HepG2 (cell line): ENCODE measurements around the gene PGRMC2. TPM values are rescaled to one million over a fixed set of nuclear protein-coding genes. Genes with fewer than 3 reads are reported as not detected.

Experiments used
- ATAC-seq: fragments of 200-7000 bp; cut with Tn5 transposase; 3 replicates; pipeline ENCODE4 v1.9.1; 2020; ENCODE audit warnings: mild to moderate bottlenecking, moderate library complexity
- BruUV-seq: library from RNA; stranded (reverse); fragments of 400-500 nt; replicated peaks from 2 replicates; lab custom pipeline; 2021; lab: Mats Ljungman, UMichigan
- CTCF ChIA-PET: fragments of 300-600 bp; formaldehyde crosslinking; extraction: SDS; loops from one replicate; lab custom pipeline; 2021; ENCODE audit warnings: low total read pairs, inconsistent platforms, low intra/inter-chr PET ratio; lab: Yijun Ruan, JAX
- POLR2A ChIA-PET: fragments of 350-600 bp; sonication (Branson Sonifier 250); formaldehyde crosslinking; loops from one replicate; lab custom pipeline; 2020; ENCODE audit warnings: antibody characterized with exemption, inconsistent platforms; lab: Yijun Ruan, JAX
- DNase-seq: peaks from one replicate; pipeline ENCODE4 v3.0.0-alpha.2; 2015; ENCODE audit warnings: low spot score
- FAIRE-seq: peaks from 3 replicates; lab custom pipeline; 2011; peaks lifted over from hg19 to GRCh38; lab: Jason Lieb, UNC
- H2AFZ ChIP-seq: one replicate; pipeline ENCODE4 v1.6.1; 2011; ENCODE audit warnings: low read length, inconsistent platforms
- H3K27ac ChIP-seq: fragments of 300-600 bp; 3 replicates; pipeline ENCODE4 v1.8.0; 2011; ENCODE audit warnings: mixed run types, mild to moderate bottlenecking, mixed read lengths, low read length, inconsistent platforms; ENCODE audit not compliant: insufficient read depth; ENCODE audit errors: extremely low read length
- H3K27me3 ChIP-seq, 2 experiments: fragments of 200-600 bp in 1 of 2; 2 replicates in 1 of 2; 3 replicates in 1 of 2; pipeline versions ENCODE4 v1.6.0 to v1.8.0; 2011; ENCODE audit warnings: low read length in 2 of 2, mild to moderate bottlenecking in 2 of 2, moderate library complexity in 2 of 2, inconsistent platforms in 1 of 2; ENCODE audit not compliant: insufficient read depth in 2 of 2, control insufficient read depth in 1 of 2
- H3K36me3 ChIP-seq, 2 experiments: fragments of 200-600 bp in 1 of 2; replicated peaks in 1 of 2; 2 replicates in 1 of 2; 3 replicates in 1 of 2; pipeline versions ENCODE4 v1.5.1 to v1.8.0; 2011; ENCODE audit warnings: low read length in 2 of 2, inconsistent platforms in 1 of 2; ENCODE audit not compliant: insufficient read depth in 2 of 2, control insufficient read depth in 1 of 2
- H3K4me1 ChIP-seq: 2 replicates; pipeline ENCODE4 v1.5.1; 2012; ENCODE audit warnings: low read length, inconsistent platforms; ENCODE audit not compliant: insufficient read depth
- H3K4me2 ChIP-seq: 2 replicates; pipeline ENCODE4 v1.6.0; 2011; ENCODE audit warnings: low read depth, low read length, inconsistent platforms
- H3K4me3 ChIP-seq, 3 experiments: fragments of 200-600 bp in 1 of 3; sonication (generic), shearing (Covaris generic) in 1 of 3; replicated peaks in 1 of 3; 2 replicates each; pipeline ENCODE4 v1.5.1; 2011 to 2016; ENCODE audit warnings: low read length in 3 of 3, inconsistent platforms in 2 of 3, low read depth in 2 of 3, mild to moderate bottlenecking in 2 of 3, control low read depth in 1 of 3, mixed read lengths in 1 of 3; ENCODE audit not compliant: insufficient read depth in 1 of 3
- H3K79me2 ChIP-seq: one replicate; pipeline ENCODE4 v1.6.1; 2011; ENCODE audit warnings: low read length, inconsistent platforms; ENCODE audit not compliant: insufficient read depth
- H3K9ac ChIP-seq: 2 replicates; pipeline ENCODE4 v1.6.0; 2011; ENCODE audit warnings: mild to moderate bottlenecking, low read depth, low read length, inconsistent platforms; ENCODE audit not compliant: insufficient read depth
- H3K9me3 ChIP-seq: 2 replicates; pipeline ENCODE4 v1.5.1; 2012; ENCODE audit warnings: mild to moderate bottlenecking, low read length
- H4K20me1 ChIP-seq: 2 replicates; pipeline ENCODE4 v1.6.0; 2011; ENCODE audit warnings: inconsistent platforms, mild to moderate bottlenecking, low read length, moderate library complexity; ENCODE audit not compliant: insufficient read depth
- FOXO1 ChIP-seq: sonication (generic); formaldehyde crosslinking; IDR thresholded peaks from 2 replicates; pipeline ENCODE4 v1.4.0; 2020; ENCODE audit warnings: missing genetic modification reagents
- ISL2 ChIP-seq: sonication (generic); formaldehyde crosslinking; IDR thresholded peaks from 2 replicates; pipeline ENCODE4 v1.5.0; 2020; ENCODE audit warnings: missing genetic modification reagents
- PAWR ChIP-seq: sonication (generic); formaldehyde crosslinking; IDR thresholded peaks from 2 replicates; pipeline ENCODE4 v1.4.0; 2020; ENCODE audit warnings: missing genetic modification reagents, mild to moderate bottlenecking, borderline replicate concordance
- SNAPC5 ChIP-seq: sonication (generic); formaldehyde crosslinking; IDR thresholded peaks from 2 replicates; pipeline ENCODE4 v1.8.1; 2023; ENCODE audit warnings: mild to moderate bottlenecking, missing genetic modification reagents, borderline replicate concordance
- ZNF326 ChIP-seq: sonication (generic); formaldehyde crosslinking; IDR thresholded peaks from 2 replicates; pipeline ENCODE4 v1.4.0; 2020; ENCODE audit warnings: missing genetic modification reagents, borderline replicate concordance
- ZSCAN20 ChIP-seq: sonication (generic); formaldehyde crosslinking; IDR thresholded peaks from 2 replicates; pipeline ENCODE4 v1.4.0; 2020; ENCODE audit warnings: missing genetic modification reagents, mild to moderate bottlenecking, borderline replicate concordance
- WGBS: methylation state at CpG from one replicate; pipeline ENCODE4 v1.1.6; 2017; ENCODE audit warnings: low lambda C conversion rate; 5-methylcytosine and 5-hydroxymethylcytosine counted together
- in situ Hi-C: cut with HindIII; loops from 2 replicates; pipeline ENCODE4 v1.10.0; 2017; ENCODE audit warnings: low pct_unique_long_range_greater_than_20kb; ENCODE audit not compliant: extremely low pct_ligation_motif_present
- intact Hi-C: fragments of 100-400 bp; cut with micrococcal nuclease; formaldehyde crosslinking; loops from one replicate; pipeline ENCODE4 v1.10.0; 2022; ENCODE audit not compliant: unreplicated experiment
- polyA plus RNA-seq, 8 experiments: library from polyadenylated mRNA; depleted of rRNA in 3 of 8; stranded (reverse) in 7 of 8; unstranded in 1 of 8; fragments of >200 nt; fragmentation: Illumina TruSeq in 4 of 8; extraction: Trizol in 4 of 8; gene quantifications; 2 replicates each; pipeline versions ENCODE4 v1.2.1 to v1.2.3, GENCODE V29; 2011 to 2016; ENCODE audit warnings: low read depth in 4 of 8, missing spikeins in 1 of 8, mixed read lengths in 1 of 8; ENCODE audit not compliant: insufficient read depth in 1 of 8
- total RNA-seq, 5 experiments: library from RNA; depleted of rRNA; stranded (reverse); fragments of >200 nt; fragmentation: Illumina TruSeq; extraction: Trizol; gene quantifications; 2 replicates each; pipeline ENCODE4 v1.2.3, GENCODE V29; 2016; ENCODE audit warnings: low read depth in 1 of 5
- TF ChIP-seq, protein P1 (sequence below): sonication (generic); formaldehyde crosslinking; IDR thresholded peaks from 2 replicates; pipeline ENCODE4 v1.8.0; 2022; ENCODE audit warnings: missing genetic modification reagents, mild to moderate bottlenecking, inconsistent platforms, borderline replicate concordance
- TF ChIP-seq, protein P2 (sequence below): sonication (generic); formaldehyde crosslinking; IDR thresholded peaks from 2 replicates; pipeline ENCODE4 v1.4.0; 2020; ENCODE audit warnings: mild to moderate bottlenecking, missing genetic modification reagents

PGRMC2 gene
- total and polyA plus RNA-seq, 2 of the 13 experiments (the other 11 are each of a cell fraction or from before 2014, with no cell fraction given) = 16.0 to 19.8 TPM

DNA sequence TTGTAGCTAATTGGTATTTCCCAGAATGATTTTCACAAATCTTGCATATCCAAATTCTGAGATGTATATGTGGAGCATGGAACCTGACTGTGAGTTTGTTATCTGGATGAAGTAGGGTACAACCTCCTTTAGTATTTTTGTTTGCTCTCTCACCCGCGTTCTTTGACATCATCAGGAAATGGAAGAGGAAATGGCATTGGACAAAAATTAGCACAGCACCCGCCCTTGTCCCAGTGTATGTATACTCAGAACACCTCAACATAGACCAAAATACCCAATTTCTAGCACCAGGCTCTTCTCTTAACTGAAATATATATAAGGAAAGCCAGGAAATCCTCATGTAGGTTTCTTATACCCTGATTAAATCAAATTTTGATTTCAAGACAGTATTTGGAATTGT lies 6.9 kb upstream of the PGRMC2 start (continued):
- TF ChIP-seq, protein P1, sequence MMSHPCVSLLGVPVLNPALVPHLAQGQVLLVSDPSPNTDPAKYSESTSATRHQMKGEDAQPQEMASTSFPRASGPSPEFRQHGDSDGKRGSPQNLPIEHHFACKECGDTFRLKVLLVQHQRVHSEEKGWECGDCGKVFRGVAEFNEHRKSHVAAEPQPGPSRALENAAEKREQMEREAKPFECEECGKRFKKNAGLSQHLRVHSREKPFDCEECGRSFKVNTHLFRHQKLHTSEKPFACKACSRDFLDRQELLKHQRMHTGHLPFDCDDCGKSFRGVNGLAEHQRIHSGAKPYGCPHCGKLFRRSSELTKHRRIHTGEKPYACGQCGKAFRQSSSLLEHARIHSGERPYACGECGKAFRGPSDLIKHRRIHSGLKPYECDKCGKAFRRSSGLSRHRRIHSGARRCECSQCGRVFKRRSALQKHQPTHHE (CRISPR knock-in tag) = no peak

DNA sequence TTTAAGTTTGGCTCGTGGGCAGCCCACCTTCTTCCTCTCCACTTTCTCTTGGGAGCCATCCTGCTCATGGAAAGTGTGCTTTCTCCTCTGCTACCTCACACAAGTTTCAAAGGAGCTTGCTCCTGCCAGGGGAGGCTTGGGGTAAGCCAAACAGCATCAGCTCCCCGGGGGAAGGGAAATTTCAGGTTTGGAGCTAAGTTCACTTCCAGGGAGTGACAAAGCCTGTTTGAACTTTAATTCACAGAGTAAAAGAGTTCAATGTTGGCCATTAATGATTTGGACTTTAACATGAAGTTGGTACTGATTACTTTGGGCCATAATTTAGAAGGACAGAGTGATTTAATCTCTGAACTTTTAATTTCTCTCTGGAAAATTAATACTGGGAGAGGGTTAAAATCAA lies 4.7 kb upstream of the PGRMC2 start:
- CTCF ChIA-PET = no interaction called here
- no peak overlapping the region for H3K4me3 ChIP-seq

GRCh38 chr4:128291096-128291495 lies 3.5 kb upstream of the PGRMC2 start:
- no peaks in the 10 kb centered on the region for H4K20me1 ChIP-seq
- POLR2A ChIA-PET = no interaction called here
- no TSS peak for BruUV-seq
- H3K4me1 ChIP-seq = peaks cover 14% of the 10 kb centered on the region
- H3K27me3 ChIP-seq = peaks cover 2 to 5% of the 10 kb centered on the region in 2 experiments; a peak in 3 of 5 replicates
- H3K9ac ChIP-seq = no peak overlapping the region
- H3K4me2 ChIP-seq = no peak overlapping the region
- in situ Hi-C loops = no loop called here
- ATAC-seq (no peak), DNase-seq (no peak), FAIRE-seq (no peak)
- TF ChIP-seq, protein P2, sequence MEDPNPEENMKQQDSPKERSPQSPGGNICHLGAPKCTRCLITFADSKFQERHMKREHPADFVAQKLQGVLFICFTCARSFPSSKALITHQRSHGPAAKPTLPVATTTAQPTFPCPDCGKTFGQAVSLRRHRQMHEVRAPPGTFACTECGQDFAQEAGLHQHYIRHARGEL (CRISPR knock-in tag) = no peak
- no peak for TF ChIP-seq ZNF326 (CRISPR knock-in tag)
- no peak for TF ChIP-seq FOXO1
- no peak for TF ChIP-seq SNAPC5 (CRISPR knock-in tag)
- no peak for TF ChIP-seq ISL2
- TF ChIP-seq PAWR = no peak
- H3K9me3 ChIP-seq = no peaks in the 10 kb centered on the region
- peaks cover 12% of the 10 kb centered on the region for H3K79me2 ChIP-seq
- WGBS = 88% methylated on average over 2 of the region's 2 CpGs
- H3K27ac ChIP-seq = no peak overlapping the region
- H3K36me3 ChIP-seq = no peaks in the 10 kb centered on the region
- H3K4me3 ChIP-seq = no peak overlapping the region
- CTCF ChIA-PET = no interaction called here
- no peak overlapping the region for H2AFZ ChIP-seq
- intact Hi-C loops = no loop called here

More for the DNA sequence above, 4.7 kb upstream of the PGRMC2 start:
- in situ Hi-C loops (no loop called here), intact Hi-C loops (no loop called here)
- DNase-seq = no peak
- Histone ChIP-seq H3K36me3 (no peaks in the 10 kb centered on the region), H3K79me2 (no peaks in the 10 kb centered on the region), H3K9me3 (no peaks in the 10 kb centered on the region), H3K9ac (no peak overlapping the region), H2AFZ (no peak overlapping the region), H3K27ac (no peak overlapping the region), H3K4me2 (no peak overlapping the region), H3K27me3 (peaks cover 2 to 5% of the 10 kb centered on the region in 2 experiments; a peak in 3 of 5 replicates), H3K4me1 (peaks cover 14% of the 10 kb centered on the region), H4K20me1 (no peaks in the 10 kb centered on the region)
- 7% methylated on average over 2 of the region's 2 CpGs for WGBS
- FAIRE-seq = no peak
- TF ChIP-seq ZSCAN20 = no peak
- no TSS peak for BruUV-seq
- no peak for ATAC-seq
- POLR2A ChIA-PET = no interaction called here
